Measurements from ENCODE around the gene YY1.

DNA sequence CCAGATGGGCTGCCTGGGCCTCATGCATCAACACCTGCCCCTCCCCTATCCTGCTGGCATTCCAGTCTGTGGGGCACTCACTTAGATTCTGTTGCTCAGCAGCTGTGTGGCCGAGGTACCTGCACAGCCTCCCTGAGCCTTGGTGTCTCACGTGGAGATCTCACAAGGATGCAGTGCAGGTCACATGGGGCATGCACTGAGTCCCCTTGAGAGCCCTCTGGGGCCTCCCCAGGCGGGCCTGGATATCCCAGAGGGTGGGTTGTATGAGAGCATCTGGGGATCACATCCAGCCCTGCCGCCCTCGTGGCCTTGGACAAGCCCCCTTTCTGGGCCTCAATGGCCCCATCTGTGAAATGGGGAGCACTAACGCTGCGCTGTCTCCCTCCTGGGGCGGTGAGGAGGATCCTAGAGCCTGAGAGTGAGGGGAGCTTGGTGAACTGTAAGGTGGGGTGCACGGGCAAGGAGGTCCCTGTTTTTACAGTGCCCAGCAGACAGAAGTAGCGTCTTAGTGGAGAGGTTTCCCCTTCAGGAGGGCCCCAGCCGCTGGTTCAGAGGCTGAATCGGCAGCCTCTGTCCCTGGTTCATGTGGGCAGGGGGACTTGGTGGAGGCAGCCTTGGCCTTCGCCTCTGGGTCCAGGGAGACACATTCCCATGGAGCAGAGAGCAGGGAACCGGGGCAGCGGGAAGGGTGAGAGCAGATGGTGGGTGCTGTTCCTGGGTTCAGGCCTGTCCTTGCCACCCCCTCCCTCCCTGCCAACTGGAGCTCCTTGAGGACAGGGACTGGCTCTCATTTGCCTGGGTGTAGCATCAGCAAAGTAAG is 83.4 kb downstream of the YY1 start:
- TF ChIP-seq, protein P1, sequence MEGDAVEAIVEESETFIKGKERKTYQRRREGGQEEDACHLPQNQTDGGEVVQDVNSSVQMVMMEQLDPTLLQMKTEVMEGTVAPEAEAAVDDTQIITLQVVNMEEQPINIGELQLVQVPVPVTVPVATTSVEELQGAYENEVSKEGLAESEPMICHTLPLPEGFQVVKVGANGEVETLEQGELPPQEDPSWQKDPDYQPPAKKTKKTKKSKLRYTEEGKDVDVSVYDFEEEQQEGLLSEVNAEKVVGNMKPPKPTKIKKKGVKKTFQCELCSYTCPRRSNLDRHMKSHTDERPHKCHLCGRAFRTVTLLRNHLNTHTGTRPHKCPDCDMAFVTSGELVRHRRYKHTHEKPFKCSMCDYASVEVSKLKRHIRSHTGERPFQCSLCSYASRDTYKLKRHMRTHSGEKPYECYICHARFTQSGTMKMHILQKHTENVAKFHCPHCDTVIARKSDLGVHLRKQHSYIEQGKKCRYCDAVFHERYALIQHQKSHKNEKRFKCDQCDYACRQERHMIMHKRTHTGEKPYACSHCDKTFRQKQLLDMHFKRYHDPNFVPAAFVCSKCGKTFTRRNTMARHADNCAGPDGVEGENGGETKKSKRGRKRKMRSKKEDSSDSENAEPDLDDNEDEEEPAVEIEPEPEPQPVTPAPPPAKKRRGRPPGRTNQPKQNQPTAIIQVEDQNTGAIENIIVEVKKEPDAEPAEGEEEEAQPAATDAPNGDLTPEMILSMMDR (IDR thresholded peaks at IDR 0.05 in 4 of 5, conservative IDR thresholded peaks at IDR 0.05 in 1 of 5): no peak
- TF ChIP-seq POLR2A (IDR thresholded peaks at IDR 0.05): no peak
